Choroid plexus epithelial cell (primary cell): Measurements from ENCODE around the gene TBC1D14.

Experiments
- DNase-seq: peaks from one replicate; pipeline ENCODE4 v3.0.0-alpha.2; 2010; ENCODE audit warnings: low read depth
- H3K4me3 ChIP-seq: 2 replicates; pipeline ENCODE4 v1.5.1; 2011; ENCODE audit warnings: low read depth, mild to moderate bottlenecking, control low read depth, low read length, moderate library complexity
- TF ChIP-seq, protein P1 (sequence below): conservative IDR thresholded peaks from 2 replicates; pipeline ENCODE4 v1.5.1; 2011; ENCODE audit warnings: low read depth, mild to moderate bottlenecking, control low read depth, inconsistent platforms, low read length, moderate library complexity

TBC1D14 gene

DNA sequence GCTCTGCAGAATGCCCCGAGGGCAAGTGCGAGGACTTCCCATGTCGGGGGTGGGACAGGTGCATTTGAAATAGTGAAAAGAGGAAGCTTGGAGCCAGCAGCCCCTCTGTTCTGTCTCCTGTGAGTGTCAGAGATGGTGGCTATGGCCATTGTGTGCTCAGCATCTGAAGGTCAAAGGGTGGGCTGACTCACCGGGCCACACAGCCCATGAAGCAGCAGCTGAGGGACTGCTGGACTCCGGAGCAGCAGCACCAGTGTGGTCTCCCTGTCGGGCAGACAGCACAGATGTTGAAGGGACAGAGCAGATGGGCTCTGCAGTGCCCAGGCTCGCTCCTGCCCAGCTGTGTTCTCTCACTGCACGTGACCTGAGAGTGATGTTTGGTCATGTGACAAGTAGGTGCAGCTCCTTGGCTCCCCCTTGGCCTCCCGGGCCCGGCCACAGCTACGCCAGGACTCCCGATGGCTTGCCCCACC lies 53.5 kb downstream of the TBC1D14 start:
- TF ChIP-seq, protein P1, sequence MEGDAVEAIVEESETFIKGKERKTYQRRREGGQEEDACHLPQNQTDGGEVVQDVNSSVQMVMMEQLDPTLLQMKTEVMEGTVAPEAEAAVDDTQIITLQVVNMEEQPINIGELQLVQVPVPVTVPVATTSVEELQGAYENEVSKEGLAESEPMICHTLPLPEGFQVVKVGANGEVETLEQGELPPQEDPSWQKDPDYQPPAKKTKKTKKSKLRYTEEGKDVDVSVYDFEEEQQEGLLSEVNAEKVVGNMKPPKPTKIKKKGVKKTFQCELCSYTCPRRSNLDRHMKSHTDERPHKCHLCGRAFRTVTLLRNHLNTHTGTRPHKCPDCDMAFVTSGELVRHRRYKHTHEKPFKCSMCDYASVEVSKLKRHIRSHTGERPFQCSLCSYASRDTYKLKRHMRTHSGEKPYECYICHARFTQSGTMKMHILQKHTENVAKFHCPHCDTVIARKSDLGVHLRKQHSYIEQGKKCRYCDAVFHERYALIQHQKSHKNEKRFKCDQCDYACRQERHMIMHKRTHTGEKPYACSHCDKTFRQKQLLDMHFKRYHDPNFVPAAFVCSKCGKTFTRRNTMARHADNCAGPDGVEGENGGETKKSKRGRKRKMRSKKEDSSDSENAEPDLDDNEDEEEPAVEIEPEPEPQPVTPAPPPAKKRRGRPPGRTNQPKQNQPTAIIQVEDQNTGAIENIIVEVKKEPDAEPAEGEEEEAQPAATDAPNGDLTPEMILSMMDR: no peak
- no peak overlapping the region for H3K4me3 ChIP-seq
- no peak for DNase-seq

DNA sequence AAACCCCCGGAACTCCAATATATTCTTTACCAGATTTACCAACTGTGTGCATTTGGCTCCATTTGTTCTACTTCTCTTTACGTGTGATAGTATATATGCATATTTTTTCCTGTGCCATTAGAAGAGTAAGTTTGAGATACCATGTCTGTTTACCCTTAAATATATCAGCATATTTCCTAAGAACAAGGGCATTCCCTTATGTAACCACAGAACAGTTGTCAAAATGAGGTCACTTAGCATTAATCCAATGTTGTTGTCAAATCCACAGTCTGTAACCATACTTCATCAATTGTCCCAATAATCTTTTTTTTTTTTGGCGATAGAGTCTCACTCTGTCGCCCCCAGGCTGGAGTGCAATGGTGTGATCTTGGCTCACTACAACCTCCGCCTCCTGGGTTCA lies 55.2 kb downstream of the TBC1D14 start:
- TF ChIP-seq, protein P1: no peak
- DNase-seq: no peak
- H3K4me3 ChIP-seq: no peak overlapping the region

DNA sequence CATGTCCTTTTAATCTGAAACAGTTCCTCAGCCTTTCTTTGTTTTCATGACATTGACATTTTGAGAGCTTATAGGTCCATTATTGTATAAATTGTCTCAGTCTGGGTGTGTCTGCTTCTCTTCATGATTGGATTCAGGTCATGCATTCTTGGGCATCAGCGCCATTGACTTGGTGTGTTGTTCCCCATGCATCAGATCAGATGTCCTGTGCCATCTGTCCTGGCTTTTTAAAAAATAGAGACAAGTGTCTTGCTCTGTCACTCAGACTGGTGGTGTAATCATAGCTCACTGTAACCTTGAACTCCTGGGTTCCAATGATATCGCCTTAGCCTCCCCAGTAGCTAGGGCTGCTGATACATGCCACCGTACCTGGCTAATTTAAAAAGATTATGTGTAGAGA lies 55.7 kb downstream of the TBC1D14 start:
- no peak for DNase-seq
- no peak overlapping the region for H3K4me3 ChIP-seq
- TF ChIP-seq, protein P1: no peak

DNA sequence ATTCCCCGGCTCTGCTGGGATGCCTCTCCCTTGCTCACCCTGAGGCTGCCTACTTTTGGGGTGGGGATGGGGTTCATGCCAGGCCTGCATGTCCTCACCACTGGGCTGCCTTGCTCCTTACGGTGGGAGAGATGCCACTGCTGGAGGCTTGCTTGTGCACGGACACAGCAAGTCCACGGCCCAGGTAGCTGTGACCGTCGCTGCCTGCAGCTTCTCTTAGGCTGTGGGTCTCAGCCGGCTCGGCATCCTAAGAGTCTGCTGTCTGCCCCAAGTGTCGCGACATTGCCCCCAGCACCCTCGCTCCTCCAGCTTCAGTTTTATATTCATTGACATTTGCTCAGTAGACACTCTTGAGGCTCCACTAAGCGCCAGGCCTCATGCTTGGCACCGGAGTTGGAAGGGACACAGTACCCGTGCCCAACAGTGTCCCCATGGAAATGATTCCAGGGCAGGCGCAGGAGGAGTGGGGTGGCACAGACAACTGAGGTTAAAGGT lies 58.3 kb downstream of the TBC1D14 start:
- TF ChIP-seq, protein P1: no peak
- H3K4me3 ChIP-seq: no peak overlapping the region
- no peak for DNase-seq

DNA sequence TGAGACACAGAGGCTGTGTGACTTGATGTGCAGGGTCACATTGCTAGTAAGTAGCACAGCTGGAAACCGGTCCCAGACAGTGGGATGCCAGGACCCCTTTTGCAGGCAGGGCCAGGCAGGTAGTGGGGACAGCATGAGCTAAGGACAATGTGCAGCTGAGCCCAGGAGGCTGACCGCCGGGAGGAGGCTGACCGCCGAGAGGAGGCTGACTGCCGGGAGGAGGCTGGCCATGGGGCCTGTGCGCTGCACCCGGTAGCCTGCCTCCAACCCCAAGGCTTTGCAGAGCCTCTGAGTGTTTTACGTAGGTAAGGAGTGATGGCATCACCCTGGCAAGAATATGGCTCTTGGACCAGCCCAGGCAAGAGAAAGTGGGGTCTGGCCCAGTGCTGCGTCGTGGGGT lies 58.9 kb downstream of the TBC1D14 start:
- H3K4me3 ChIP-seq: no peak overlapping the region
- TF ChIP-seq, protein P1: no peak
- DNase-seq: no peak

DNA sequence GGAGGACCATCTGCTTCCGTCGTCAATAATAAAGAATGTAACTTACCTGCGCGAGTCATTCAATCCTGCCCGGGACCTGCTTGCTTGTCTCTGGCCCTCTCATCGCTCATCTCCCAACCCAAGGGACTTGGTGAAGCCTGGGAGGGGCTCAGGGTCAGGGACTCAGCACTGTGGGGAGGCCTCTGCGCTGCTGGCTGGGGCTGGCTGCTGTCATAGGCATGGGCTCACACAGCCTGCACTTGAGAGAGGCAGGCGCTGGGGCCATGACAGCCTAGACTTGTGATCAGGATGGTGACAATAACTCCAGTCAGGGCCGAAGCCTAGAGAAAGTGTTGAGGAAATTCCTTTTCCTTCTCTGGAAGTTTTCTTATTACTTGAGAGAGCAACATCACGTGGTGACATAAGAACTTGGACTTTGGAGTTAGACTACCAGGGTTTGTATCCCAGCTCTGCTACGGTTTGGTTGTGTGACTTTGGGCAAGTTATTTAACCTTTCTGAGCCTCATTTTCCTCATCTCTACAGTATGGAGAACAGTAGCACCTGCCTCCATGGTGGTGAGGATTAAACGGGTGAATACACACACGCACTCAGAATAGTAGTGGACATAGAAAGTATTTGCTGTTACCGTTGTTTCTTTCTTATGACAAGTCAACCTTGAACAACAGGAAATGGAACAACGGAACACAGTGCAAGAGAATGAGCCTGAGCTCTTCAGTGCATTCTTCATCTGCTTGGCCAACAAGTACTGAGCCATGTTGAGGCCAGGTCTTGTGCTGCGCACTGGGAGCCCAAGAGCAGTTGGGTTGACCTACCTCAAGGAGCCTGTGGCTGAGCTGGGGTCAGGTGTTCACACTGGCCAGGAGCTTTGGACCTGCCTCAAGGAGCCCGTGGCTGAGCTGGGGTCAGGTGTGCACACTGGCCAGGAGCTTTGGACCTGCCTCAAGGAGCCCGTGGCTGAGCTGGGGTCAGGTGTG lies 60.5 kb downstream of the TBC1D14 start:
- no peak overlapping the region for H3K4me3 ChIP-seq
- TF ChIP-seq, protein P1: no peak
- no peak for DNase-seq
